SK-N-MC (cell line): Measurements from ENCODE around the gene DAAM1.

ENCODE experiments used
- EZH2 ChIP-seq: fragments of 200-600 bp; sonication (generic); IDR thresholded peaks from one replicate; pipeline ENCODE4 v1.6.1; 2017; ENCODE audit warnings: antibody characterized with exemption
- POLR2AphosphoS5 ChIP-seq: IDR thresholded peaks from 2 replicates; pipeline ENCODE4 v1.6.1; 2012; ENCODE audit warnings: mild to moderate bottlenecking, low read depth, low read length, borderline replicate concordance

GRCh38 chr14:59183150-59183549, 5.3 kb upstream of the DAAM1 start:
- TF ChIP-seq POLR2AphosphoS5, result no peak
- no peak for TF ChIP-seq EZH2
